Measurements from ENCODE around the gene RAB1A. TPM values are rescaled to one million over a fixed set of nuclear protein-coding genes. Genes with fewer than 3 reads are reported as not detected.
A peak's percentile ranks its signal among the peaks of the same experiment; 100 is the strongest.

RAB1A gene
- total and polyA plus RNA-seq, 2 experiments from 2014 or later: 47.1 to 233 TPM

DNA sequence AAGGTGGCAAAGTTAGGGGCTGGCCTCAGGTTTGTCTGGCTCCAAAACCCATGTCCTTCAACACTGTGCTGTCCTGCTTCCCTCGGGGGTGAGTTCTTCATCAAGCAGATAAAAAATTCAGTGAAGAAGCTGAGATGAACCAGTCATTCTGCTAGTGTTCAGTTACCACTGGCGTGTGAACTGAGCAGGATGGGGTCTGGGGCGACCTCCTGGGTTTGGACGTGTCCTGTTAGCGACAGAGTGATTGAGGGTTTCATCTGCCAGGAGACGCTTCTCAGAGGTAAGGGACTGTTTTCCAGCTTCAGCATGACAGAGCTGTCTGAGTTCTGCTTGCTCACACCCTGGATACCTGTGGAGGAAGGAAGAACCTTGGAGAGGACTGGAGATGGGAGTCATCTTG is 59.0 kb downstream of the RAB1A start:
- peak overlapping the region; percentile 36 for H3K27ac ChIP-seq
- no peaks in the 10 kb centered on the region for H3K9me3 ChIP-seq (ENCODE audit: low read depth)
- no peaks in the 10 kb centered on the region for H3K27me3 ChIP-seq
- no peak overlapping the region for H3K4me3 ChIP-seq
- no peak for DNase-seq (ENCODE audit: low read depth in 1 of 2, low spot score in 1 of 2)
- H3K36me3 ChIP-seq: peaks cover 26% of the 10 kb centered on the region
- peaks cover 2% of the 10 kb centered on the region for H3K4me1 ChIP-seq (ENCODE audit: low read depth)
- TF ChIP-seq, protein P1, sequence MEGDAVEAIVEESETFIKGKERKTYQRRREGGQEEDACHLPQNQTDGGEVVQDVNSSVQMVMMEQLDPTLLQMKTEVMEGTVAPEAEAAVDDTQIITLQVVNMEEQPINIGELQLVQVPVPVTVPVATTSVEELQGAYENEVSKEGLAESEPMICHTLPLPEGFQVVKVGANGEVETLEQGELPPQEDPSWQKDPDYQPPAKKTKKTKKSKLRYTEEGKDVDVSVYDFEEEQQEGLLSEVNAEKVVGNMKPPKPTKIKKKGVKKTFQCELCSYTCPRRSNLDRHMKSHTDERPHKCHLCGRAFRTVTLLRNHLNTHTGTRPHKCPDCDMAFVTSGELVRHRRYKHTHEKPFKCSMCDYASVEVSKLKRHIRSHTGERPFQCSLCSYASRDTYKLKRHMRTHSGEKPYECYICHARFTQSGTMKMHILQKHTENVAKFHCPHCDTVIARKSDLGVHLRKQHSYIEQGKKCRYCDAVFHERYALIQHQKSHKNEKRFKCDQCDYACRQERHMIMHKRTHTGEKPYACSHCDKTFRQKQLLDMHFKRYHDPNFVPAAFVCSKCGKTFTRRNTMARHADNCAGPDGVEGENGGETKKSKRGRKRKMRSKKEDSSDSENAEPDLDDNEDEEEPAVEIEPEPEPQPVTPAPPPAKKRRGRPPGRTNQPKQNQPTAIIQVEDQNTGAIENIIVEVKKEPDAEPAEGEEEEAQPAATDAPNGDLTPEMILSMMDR (IDR thresholded peaks at IDR 0.05; ENCODE audit: low read depth, low read length): no peak

DNA sequence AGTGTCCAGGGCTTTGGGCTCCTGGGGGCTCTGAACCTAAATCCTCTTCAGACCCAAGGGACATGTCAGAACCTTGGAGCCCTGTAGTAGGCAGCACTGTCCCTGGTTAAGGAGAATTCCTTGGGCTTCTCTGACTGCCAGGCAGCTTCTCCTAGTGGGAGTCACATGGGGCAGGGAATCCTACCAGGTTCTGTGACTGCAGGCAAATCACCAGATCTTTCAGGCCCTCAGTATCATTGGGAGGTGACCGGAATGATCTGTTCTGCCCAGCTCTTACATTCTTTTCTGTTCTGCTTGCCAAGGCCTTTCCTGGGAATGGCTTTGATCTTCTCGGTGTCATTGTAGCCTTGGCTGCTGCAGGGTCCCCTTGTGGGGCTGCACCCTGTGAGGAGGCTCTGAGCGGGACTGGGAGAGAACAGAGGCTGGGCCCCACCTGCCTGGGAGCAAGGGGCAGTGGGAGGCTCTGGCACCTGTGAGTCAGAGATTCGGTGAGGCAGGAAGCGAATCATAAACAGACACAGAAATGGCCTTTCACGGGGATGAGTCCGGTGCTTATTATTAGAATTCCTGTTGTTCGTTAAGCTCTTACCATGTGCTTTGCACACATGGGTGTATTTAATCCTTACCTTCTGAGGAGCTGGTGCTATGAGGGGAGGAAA is 59.6 kb downstream of the RAB1A start:
- Histone ChIP-seq H3K36me3 (peaks cover 26% of the 10 kb centered on the region), H3K27ac (peak overlapping the region; percentile 36), H3K27me3 (no peaks in the 10 kb centered on the region), H3K4me3 (no peak overlapping the region), H3K9me3 (ENCODE audit: low read depth) (no peaks in the 10 kb centered on the region), H3K4me1 (ENCODE audit: low read depth) (no peaks in the 10 kb centered on the region)
- TF ChIP-seq, protein P1 (IDR thresholded peaks at IDR 0.05; ENCODE audit: low read depth, low read length): peak; percentile 38
- peak in 1 of 2 donors; percentile 26 for DNase-seq (ENCODE audit: low read depth in 1 of 2, low spot score in 1 of 2)

DNA sequence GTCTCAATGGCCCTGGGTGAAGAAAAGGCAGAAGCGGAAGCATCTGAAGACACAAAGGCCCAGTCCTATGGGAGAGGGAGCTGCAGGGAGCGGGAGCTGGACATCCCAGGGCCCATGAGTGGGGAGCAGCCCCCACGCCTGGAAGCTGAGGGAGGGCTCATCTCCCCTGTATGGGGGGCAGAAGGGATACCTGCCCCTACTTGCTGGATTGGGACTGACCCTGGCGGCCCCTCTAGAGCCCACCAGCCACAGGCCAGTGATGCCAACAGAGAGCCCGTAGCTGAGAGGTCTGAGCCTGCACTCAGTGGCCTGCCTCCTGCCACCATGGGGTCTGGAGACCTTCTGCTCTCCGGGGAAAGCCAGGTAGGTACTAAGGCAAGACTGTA is 60.5 kb downstream of the RAB1A start:
- DNase-seq (ENCODE audit: low read depth in 1 of 2, low spot score in 1 of 2): no peak
- Histone ChIP-seq H3K27ac (no peak overlapping the region), H3K27me3 (no peaks in the 10 kb centered on the region), H3K4me1 (ENCODE audit: low read depth) (no peaks in the 10 kb centered on the region), H3K36me3 (peaks cover 21% of the 10 kb centered on the region), H3K9me3 (ENCODE audit: low read depth) (no peaks in the 10 kb centered on the region), H3K4me3 (no peak overlapping the region)
- TF ChIP-seq, protein P1 (IDR thresholded peaks at IDR 0.05; ENCODE audit: low read depth, low read length): no peak

DNA sequence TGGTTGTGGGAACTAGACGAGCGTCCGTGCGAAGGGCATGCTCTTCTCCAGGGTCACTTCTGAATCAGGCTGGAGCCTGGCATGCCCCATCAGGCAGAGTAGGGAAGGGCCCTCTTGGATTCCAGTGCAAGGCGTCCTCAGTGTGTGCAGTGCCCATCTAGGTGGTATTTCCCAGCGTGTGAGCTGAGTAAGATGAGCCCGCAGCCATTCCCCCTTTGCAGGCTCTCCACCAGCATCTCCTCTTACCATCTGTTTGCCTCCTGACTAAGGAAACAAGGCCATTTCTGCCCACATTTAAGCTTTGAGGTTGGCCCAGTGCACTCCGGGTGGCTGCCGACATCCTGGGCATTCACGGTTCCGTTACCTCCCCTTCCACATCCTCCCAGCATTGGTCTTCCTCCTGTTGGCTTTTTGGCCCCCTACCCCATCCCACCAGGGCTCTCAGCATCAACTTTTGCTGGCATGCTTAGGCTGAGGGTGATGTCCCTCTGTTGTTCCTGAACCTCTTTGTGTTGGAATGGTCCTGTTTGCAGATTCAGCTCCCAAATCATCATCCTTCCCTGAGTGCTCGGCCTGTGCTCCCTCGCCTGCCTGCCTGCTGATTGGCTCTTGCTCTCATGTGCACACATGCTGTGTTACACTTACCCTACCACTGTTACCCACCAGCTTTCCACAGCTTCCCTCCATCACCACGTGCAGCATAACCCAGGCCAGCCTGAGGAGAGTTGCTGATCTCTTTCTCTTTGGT is 61.9 kb downstream of the RAB1A start:
- no peaks in the 10 kb centered on the region for H3K27me3 ChIP-seq
- no peak overlapping the region for H3K4me3 ChIP-seq
- H3K36me3 ChIP-seq: peaks cover 17% of the 10 kb centered on the region
- H3K9me3 ChIP-seq (ENCODE audit: low read depth): no peaks in the 10 kb centered on the region
- no peak overlapping the region for H3K27ac ChIP-seq
- no peak for DNase-seq (ENCODE audit: low read depth in 1 of 2, low spot score in 1 of 2)
- TF ChIP-seq, protein P1 (IDR thresholded peaks at IDR 0.05; ENCODE audit: low read depth, low read length): no peak
- H3K4me1 ChIP-seq (ENCODE audit: low read depth): no peaks in the 10 kb centered on the region

DNA sequence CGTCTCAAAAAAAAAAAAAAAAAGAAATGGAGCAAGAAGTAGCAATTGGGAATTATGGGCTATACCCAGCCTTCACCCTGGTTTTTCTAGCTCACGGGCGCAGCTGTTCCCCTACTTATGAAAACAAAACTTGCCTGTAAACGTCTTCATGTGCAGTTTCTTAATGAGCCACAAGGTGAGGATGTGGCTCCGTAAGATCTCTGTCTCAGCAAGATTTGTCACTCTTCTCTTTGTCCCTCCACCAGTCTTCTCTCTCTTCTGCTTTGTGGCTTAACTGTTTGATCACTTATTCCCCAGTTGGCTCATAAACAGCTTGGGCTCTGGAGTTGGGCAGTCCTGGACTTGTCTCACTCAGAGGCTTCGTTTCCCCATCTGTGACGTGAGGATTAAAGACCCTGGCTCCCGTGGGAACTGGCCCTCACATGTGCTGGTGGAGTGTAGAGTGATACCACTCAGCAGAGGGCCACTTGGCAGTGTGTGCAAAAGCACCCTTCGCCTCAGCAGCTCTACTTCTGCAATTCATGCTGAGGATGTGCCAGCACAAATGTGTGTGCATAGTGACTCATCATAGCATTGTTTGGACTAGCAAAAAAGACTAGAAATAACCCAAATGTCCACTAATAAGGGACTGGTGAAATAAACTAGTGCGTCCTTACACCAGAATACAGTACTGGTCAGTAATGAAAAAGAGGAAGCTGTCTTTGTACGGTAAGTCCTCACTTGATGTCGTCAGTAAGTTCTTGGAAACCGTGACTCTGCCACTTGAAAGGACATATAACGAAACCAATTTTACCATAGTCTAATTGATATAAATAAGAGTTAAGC is 65.0 kb downstream of the RAB1A start:
- no peaks in the 10 kb centered on the region for H3K9me3 ChIP-seq (ENCODE audit: low read depth)
- H3K4me1 ChIP-seq (ENCODE audit: low read depth): no peaks in the 10 kb centered on the region
- no peak overlapping the region for H3K27ac ChIP-seq
- DNase-seq (ENCODE audit: low read depth in 1 of 2, low spot score in 1 of 2): peak; percentile 35 to 92
- H3K27me3 ChIP-seq: no peaks in the 10 kb centered on the region
- peaks cover 5% of the 10 kb centered on the region for H3K36me3 ChIP-seq
- TF ChIP-seq, protein P1 (IDR thresholded peaks at IDR 0.05; ENCODE audit: low read depth, low read length): peak; percentile 57
- no peak overlapping the region for H3K4me3 ChIP-seq

Data from cardiac muscle cell (in vitro differentiated cells and primary cell).